Prostate gland (tissue), 2 donors: Measurements from ENCODE around the gene INTS1. TPM values are rescaled to one million over a fixed set of nuclear protein-coding genes. Genes with fewer than 3 reads are reported as not detected.

Source experiments
- DNase-seq: peaks from one replicate; pipeline ENCODE4 v3.0.0-alpha.2; 2019; ENCODE audit warnings: low spot score
- H3K27ac ChIP-seq, 2 donors: fragments of 200-600 bp; sonication (generic); 2 replicates each; pipeline ENCODE4 v1.5.1; 2017 to 2019
- H3K27me3 ChIP-seq: fragments of 200-600 bp; sonication (generic); replicated peaks from 2 replicates; pipeline ENCODE4 v1.5.1; 2019; ENCODE audit not compliant: insufficient read depth
- H3K36me3 ChIP-seq, 2 donors: fragments of 200-600 bp; sonication (generic); 1 replicate in 1 of 2; 2 replicates in 1 of 2; pipeline versions ENCODE4 v1.5.1 to v1.8.1; 2017 to 2019
- H3K4me1 ChIP-seq: fragments of 200-600 bp; sonication (generic); replicated peaks from 2 replicates; pipeline ENCODE4 v1.5.1; 2019
- H3K4me3 ChIP-seq, 2 donors: fragments of 200-600 bp; sonication (generic); 2 replicates each; pipeline ENCODE4 v1.5.1; 2017 to 2019
- H3K9me3 ChIP-seq: fragments of 200-600 bp; sonication (generic); 2 replicates; pipeline ENCODE4 v1.5.1; 2017
- POLR2A ChIP-seq: fragments of 450-650 bp; IDR thresholded peaks from one replicate; pipeline ENCODE4 v1.6.1; 2016; ENCODE audit warnings: antibody characterized with exemption, mild to moderate bottlenecking
- POLR2AphosphoS5 ChIP-seq: sonication (generic); formaldehyde crosslinking; IDR thresholded peaks from one replicate; pipeline ENCODE4 v1.6.1; 2017; ENCODE audit warnings: antibody characterized with exemption
- WGBS: methylation state at CpG from one replicate; pipeline ENCODE4 v1.1.5; 2018; 5-methylcytosine and 5-hydroxymethylcytosine counted together
- intact Hi-C: fragments of 100-400 bp; cut with DNase I; formaldehyde crosslinking; loops from one replicate; pipeline ENCODE4 v1.14.2; 2022
- total RNA-seq, 2 donors: library from RNA; depleted of rRNA; stranded (reverse); fragments of >200 nt; gene quantifications; one replicate each; pipeline ENCODE4 v1.1.0, GENCODE V29; 2016
- TF ChIP-seq, protein P1 (sequence below), 4 experiments: fragments of 200-600 bp in 2 of 4; fragments of 450-650 bp in 2 of 4; sonication (generic) in 2 of 4; IDR thresholded peaks; 1 replicate in 3 of 4; 2 replicates in 1 of 4; pipeline ENCODE4 v1.5.1; 2016 to 2019; ENCODE audit warnings: antibody characterized with exemption in 4 of 4, mild to moderate bottlenecking in 2 of 4, moderate library complexity in 2 of 4

The INTS1 gene
- total RNA-seq, 2 donors from 2014 or later, result 64.9 to 146 TPM

DNA sequence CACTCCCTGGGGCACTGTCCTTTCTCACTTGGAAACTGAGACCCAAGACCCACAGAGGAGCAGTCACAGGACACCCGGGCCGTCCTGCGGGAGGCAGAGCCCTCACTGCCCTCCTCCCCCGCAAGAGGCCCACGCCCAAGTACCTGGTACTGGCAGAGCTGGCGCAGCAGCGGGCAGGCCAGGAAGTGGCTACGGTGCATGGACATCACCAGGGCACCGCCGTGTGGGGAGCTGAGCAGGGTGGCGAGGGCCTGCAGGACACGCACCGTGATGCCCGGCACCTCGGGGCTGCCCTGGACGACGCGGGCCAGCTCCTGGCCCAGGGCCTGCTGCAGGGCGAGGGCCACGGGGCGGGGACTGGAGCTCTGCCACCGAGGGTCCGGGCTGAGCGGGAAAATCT is 24.9 kb downstream of the INTS1 start:
- WGBS, result 86% methylated on average over 24 of the region's 24 CpGs

DNA sequence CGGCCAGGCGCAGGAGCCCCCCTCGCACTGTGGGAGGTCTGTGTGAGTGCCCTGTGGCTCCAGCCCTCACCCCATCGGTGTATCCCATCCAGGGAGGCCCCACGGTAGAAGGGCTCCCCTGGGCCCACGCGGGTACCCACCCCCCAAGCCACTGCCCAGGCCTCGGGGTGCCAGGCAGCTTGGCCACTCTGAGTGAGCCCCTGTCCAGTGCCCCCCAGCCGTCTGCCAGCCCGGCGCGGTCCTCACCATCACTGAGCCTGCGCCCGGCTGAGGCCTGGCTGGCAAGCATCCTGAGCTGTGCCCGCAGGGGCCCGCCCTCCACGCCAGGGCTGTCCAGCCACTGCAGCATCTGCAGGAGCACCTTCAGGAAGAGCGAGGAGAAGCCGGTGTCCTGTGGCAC is 25.7 kb downstream of the INTS1 start:
- peaks cover 6 to 9% of the 10 kb centered on the region in 2 donors for H3K36me3 ChIP-seq

More for the DNA sequence above, 24.9 kb downstream of the INTS1 start:
- intact Hi-C loops, result loop anchor here (10.0 kb wide), 1 partner anchor 284 kb away; no protein-coding TSS in a partner anchor
- Histone ChIP-seq H3K27ac (no peak overlapping the region), H3K36me3 (peaks cover 7 to 9% of the 10 kb centered on the region in 2 donors), H3K9me3 (no peaks in the 10 kb centered on the region), H3K27me3 (no peaks in the 10 kb centered on the region), H3K4me3 (no peak overlapping the region), H3K4me1 (no peaks in the 10 kb centered on the region)
- DNase-seq, result no peak
- TF ChIP-seq POLR2AphosphoS5 (no peak), POLR2A (no peak)
- TF ChIP-seq, protein P1, sequence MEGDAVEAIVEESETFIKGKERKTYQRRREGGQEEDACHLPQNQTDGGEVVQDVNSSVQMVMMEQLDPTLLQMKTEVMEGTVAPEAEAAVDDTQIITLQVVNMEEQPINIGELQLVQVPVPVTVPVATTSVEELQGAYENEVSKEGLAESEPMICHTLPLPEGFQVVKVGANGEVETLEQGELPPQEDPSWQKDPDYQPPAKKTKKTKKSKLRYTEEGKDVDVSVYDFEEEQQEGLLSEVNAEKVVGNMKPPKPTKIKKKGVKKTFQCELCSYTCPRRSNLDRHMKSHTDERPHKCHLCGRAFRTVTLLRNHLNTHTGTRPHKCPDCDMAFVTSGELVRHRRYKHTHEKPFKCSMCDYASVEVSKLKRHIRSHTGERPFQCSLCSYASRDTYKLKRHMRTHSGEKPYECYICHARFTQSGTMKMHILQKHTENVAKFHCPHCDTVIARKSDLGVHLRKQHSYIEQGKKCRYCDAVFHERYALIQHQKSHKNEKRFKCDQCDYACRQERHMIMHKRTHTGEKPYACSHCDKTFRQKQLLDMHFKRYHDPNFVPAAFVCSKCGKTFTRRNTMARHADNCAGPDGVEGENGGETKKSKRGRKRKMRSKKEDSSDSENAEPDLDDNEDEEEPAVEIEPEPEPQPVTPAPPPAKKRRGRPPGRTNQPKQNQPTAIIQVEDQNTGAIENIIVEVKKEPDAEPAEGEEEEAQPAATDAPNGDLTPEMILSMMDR (IDR thresholded peaks at IDR 0.05), result no peak

DNA sequence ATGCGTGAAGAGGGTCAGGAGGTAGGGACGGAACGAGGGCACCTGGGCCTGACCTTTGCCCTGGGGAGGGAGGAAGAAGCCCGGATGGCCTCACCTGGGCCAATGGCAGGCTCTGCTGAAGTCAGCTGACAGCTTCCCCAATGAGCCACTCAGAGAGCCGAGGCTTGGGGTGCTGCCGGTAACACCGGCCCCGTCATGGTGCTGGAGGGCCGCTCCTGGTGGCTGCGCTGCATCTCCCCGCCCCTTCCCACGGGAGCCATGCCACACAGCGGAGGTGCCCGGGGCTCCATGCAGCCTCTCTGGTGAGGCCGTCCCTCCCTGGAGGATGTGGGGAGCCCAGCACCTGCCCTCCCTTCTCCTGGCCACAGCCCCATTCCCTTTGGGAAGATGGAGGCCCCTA is 27.3 kb downstream of the INTS1 start:
- H3K4me3 ChIP-seq, result no peak overlapping the region
- no peaks in the 10 kb centered on the region for H3K4me1 ChIP-seq
- no peak for DNase-seq
- TF ChIP-seq POLR2A (no peak), POLR2AphosphoS5 (no peak)
- TF ChIP-seq, protein P1 (IDR thresholded peaks at IDR 0.05), result no peak
- H3K27ac ChIP-seq, result no peak overlapping the region
- 88% methylated on average over 15 of the region's 15 CpGs for WGBS
- H3K27me3 ChIP-seq, result no peaks in the 10 kb centered on the region
- peaks cover 15 to 18% of the 10 kb centered on the region in 2 donors for H3K36me3 ChIP-seq
- intact Hi-C loops, result loop anchor here (10.0 kb wide), 1 partner anchor 282 kb away; no protein-coding TSS in a partner anchor
- no peaks in the 10 kb centered on the region for H3K9me3 ChIP-seq

More for the DNA sequence above, 25.7 kb downstream of the INTS1 start:
- H3K9me3 ChIP-seq, result no peaks in the 10 kb centered on the region
- no peak overlapping the region for H3K27ac ChIP-seq
- no peak for DNase-seq
- no peak for TF ChIP-seq POLR2A
- TF ChIP-seq, protein P1 (IDR thresholded peaks at IDR 0.05), result no peak
- no peak for TF ChIP-seq POLR2AphosphoS5
- 97% methylated on average over 18 of the region's 19 CpGs for WGBS
- no peaks in the 10 kb centered on the region for H3K27me3 ChIP-seq
- intact Hi-C loops, result loop anchor here (10.0 kb wide), 1 partner anchor 284 kb away; no protein-coding TSS in a partner anchor
- no peaks in the 10 kb centered on the region for H3K4me1 ChIP-seq
- no peak overlapping the region for H3K4me3 ChIP-seq

DNA sequence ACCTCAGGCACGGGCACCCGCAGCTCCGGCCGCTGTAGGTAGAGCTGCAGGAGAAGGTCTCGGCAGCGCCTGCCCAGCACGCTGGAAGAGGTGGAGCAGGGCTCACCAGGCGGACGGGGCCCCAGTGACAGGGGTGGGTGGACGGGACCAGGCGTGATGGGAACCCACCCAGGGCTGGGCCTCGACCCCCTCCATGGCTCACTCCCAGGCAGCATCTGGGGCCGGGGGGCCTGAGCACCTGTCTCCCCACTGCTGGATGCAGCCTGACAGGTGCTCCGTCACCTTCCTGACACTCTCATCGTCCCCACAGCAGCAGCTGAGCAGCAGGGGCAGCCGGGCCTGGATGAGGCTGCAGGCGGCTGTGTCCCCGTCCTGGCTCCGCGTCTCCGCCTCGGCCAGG is 28.2 kb downstream of the INTS1 start:
- 96% methylated on average over 22 of the region's 22 CpGs for WGBS

More for the DNA sequence above, 28.2 kb downstream of the INTS1 start:
- TF ChIP-seq, protein P1 (IDR thresholded peaks at IDR 0.05), result no peak
- TF ChIP-seq POLR2A (no peak), POLR2AphosphoS5 (no peak)
- no peaks in the 10 kb centered on the region for H3K27me3 ChIP-seq
- H3K36me3 ChIP-seq, result peaks cover 15 to 24% of the 10 kb centered on the region in 2 donors
- H3K9me3 ChIP-seq, result no peaks in the 10 kb centered on the region
- no peak for DNase-seq
- no peaks in the 10 kb centered on the region for H3K4me1 ChIP-seq
- no peak overlapping the region for H3K27ac ChIP-seq
- intact Hi-C loops, result loop anchor here (10.0 kb wide), 1 partner anchor 281 kb away; no protein-coding TSS in a partner anchor
- H3K4me3 ChIP-seq, result no peak overlapping the region
